ENCODE measurements around the gene GNGT2.

GNGT2 gene

GRCh38 chr17:49210158-49211029 is at the start of gene GNGT2, which contains the start of gene ABI3:
Gene GNGT2, minus strand, starts transcription at chr17:49210574. Its CDS starts 3,152 bp downstream, at chr17:49207422.
Gene ABI3, plus strand, starts transcription at chr17:49210707. Its CDS starts 18 bp downstream, at chr17:49210725.
- no peak for DNase-seq

GRCh38 chr17:49259663-49260010 is 49.3 kb upstream of the GNGT2 start:
- DNase-seq = no peak

GRCh38 chr17:49258394-49258793 is 48.0 kb upstream of the GNGT2 start:
- no peak for DNase-seq

- DNase-seq = no peak
These were observed 44.8 kb upstream of the GNGT2 start for GRCh38 chr17:49255125-49255524.

GRCh38 chr17:49254066-49254465 is 43.7 kb upstream of the GNGT2 start:
- DNase-seq = no peak

GRCh38 chr17:49252148-49252695 is 41.8 kb upstream of the GNGT2 start:
- no peak for DNase-seq

GRCh38 chr17:49249890-49250522 is 39.6 kb upstream of the GNGT2 start:
- DNase-seq = no peak

- no peak for DNase-seq
These were observed 39.0 kb upstream of the GNGT2 start for GRCh38 chr17:49249292-49249794.

GRCh38 chr17:49247944-49248343 is 37.6 kb upstream of the GNGT2 start:
- no peak for DNase-seq

- no peak for DNase-seq
These were observed 34.5 kb upstream of the GNGT2 start for GRCh38 chr17:49244839-49245238.

GRCh38 chr17:49242813-49243212 is 32.4 kb upstream of the GNGT2 start:
- no peak for DNase-seq

- DNase-seq = no peak
These were observed 31.5 kb upstream of the GNGT2 start for GRCh38 chr17:49241692-49242397.

GRCh38 chr17:49241040-49241439 is 30.7 kb upstream of the GNGT2 start:
- DNase-seq = no peak

GRCh38 chr17:49240619-49241018 is 30.2 kb upstream of the GNGT2 start:
- DNase-seq = no peak

GRCh38 chr17:49239963-49240362 is 29.6 kb upstream of the GNGT2 start:
- DNase-seq = no peak

GRCh38 chr17:49235896-49236295 is 25.5 kb upstream of the GNGT2 start:
- DNase-seq = no peak

GRCh38 chr17:49234509-49235080 is 24.2 kb upstream of the GNGT2 start:
- no peak for DNase-seq

GRCh38 chr17:49231563-49231894 is 21.2 kb upstream of the GNGT2 start:
- DNase-seq = no peak

GRCh38 chr17:49230636-49231562 is 20.5 kb upstream of the GNGT2 start, which contains the start of gene PHOSPHO1:
Gene PHOSPHO1, minus strand, starts transcription at chr17:49230787. Its CDS starts 4,096 bp downstream, at chr17:49226691.
- DNase-seq = peak; percentile 69

- DNase-seq = no peak
These were observed 19.6 kb upstream of the GNGT2 start for GRCh38 chr17:49229805-49230600.
